Measurements from ENCODE around the gene KIAA0513.

DNA sequence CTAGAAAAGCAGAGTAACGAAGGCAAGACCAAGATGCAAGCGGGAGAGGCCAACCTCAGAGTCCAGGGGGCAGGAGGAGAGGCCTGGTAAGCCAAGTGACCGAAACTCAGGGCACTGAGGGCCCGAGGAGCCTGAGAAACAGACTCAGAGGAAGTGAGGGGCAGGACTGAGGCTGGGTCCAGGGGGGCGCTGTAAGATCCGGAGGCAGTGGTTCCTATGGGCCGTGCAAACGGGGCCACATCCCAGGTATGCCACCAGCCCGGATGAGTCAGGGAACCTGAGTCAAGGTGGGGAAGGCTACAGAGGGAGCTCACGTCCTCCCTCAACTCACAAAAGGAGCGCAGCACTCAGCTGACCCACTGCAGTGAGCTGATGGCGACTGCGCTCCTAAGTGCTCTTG is 24.5 kb upstream of the KIAA0513 start:
- TF ChIP-seq ZNF670 (CRISPR knock-in tag; IDR thresholded peaks at IDR 0.05; ENCODE audit: borderline replicate concordance) (no peak), SETDB1 (CRISPR knock-in tag; IDR thresholded peaks at IDR 0.05; ENCODE audit: borderline replicate concordance) (no peak), RAD51 (IDR thresholded peaks at IDR 0.05; ENCODE audit: borderline replicate concordance) (no peak), ZNF232 (CRISPR knock-in tag; IDR thresholded peaks at IDR 0.05; ENCODE audit: borderline replicate concordance) (no peak), ZNF431 (CRISPR knock-in tag; IDR thresholded peaks at IDR 0.05; ENCODE audit: borderline replicate concordance, low read depth) (no peak), KLF13 (CRISPR knock-in tag; IDR thresholded peaks at IDR 0.05) (no peak), ZSCAN25 (CRISPR knock-in tag; IDR thresholded peaks at IDR 0.05) (no peak), SMC3 (IDR thresholded peaks at IDR 0.05; ENCODE audit: low read length) (no peak)
- TF ChIP-seq, protein P1, sequence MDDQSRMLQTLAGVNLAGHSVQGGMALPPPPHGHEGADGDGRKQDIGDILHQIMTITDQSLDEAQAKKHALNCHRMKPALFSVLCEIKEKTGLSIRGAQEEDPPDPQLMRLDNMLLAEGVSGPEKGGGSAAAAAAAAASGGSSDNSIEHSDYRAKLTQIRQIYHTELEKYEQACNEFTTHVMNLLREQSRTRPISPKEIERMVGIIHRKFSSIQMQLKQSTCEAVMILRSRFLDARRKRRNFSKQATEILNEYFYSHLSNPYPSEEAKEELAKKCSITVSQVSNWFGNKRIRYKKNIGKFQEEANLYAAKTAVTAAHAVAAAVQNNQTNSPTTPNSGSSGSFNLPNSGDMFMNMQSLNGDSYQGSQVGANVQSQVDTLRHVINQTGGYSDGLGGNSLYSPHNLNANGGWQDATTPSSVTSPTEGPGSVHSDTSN (CRISPR knock-in tag; IDR thresholded peaks at IDR 0.05; ENCODE audit: borderline replicate concordance) = no peak
- TF ChIP-seq, protein P2, sequence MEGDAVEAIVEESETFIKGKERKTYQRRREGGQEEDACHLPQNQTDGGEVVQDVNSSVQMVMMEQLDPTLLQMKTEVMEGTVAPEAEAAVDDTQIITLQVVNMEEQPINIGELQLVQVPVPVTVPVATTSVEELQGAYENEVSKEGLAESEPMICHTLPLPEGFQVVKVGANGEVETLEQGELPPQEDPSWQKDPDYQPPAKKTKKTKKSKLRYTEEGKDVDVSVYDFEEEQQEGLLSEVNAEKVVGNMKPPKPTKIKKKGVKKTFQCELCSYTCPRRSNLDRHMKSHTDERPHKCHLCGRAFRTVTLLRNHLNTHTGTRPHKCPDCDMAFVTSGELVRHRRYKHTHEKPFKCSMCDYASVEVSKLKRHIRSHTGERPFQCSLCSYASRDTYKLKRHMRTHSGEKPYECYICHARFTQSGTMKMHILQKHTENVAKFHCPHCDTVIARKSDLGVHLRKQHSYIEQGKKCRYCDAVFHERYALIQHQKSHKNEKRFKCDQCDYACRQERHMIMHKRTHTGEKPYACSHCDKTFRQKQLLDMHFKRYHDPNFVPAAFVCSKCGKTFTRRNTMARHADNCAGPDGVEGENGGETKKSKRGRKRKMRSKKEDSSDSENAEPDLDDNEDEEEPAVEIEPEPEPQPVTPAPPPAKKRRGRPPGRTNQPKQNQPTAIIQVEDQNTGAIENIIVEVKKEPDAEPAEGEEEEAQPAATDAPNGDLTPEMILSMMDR (CRISPR knock-in tag; IDR thresholded peaks at IDR 0.05) = no peak
- TF ChIP-seq, protein P3, sequence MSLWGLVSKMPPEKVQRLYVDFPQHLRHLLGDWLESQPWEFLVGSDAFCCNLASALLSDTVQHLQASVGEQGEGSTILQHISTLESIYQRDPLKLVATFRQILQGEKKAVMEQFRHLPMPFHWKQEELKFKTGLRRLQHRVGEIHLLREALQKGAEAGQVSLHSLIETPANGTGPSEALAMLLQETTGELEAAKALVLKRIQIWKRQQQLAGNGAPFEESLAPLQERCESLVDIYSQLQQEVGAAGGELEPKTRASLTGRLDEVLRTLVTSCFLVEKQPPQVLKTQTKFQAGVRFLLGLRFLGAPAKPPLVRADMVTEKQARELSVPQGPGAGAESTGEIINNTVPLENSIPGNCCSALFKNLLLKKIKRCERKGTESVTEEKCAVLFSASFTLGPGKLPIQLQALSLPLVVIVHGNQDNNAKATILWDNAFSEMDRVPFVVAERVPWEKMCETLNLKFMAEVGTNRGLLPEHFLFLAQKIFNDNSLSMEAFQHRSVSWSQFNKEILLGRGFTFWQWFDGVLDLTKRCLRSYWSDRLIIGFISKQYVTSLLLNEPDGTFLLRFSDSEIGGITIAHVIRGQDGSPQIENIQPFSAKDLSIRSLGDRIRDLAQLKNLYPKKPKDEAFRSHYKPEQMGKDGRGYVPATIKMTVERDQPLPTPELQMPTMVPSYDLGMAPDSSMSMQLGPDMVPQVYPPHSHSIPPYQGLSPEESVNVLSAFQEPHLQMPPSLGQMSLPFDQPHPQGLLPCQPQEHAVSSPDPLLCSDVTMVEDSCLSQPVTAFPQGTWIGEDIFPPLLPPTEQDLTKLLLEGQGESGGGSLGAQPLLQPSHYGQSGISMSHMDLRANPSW (CRISPR knock-in tag; IDR thresholded peaks at IDR 0.05; ENCODE audit: borderline replicate concordance) = no peak
- TF ChIP-seq, protein P4, sequence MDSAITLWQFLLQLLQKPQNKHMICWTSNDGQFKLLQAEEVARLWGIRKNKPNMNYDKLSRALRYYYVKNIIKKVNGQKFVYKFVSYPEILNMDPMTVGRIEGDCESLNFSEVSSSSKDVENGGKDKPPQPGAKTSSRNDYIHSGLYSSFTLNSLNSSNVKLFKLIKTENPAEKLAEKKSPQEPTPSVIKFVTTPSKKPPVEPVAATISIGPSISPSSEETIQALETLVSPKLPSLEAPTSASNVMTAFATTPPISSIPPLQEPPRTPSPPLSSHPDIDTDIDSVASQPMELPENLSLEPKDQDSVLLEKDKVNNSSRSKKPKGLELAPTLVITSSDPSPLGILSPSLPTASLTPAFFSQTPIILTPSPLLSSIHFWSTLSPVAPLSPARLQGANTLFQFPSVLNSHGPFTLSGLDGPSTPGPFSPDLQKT (CRISPR knock-in tag; IDR thresholded peaks at IDR 0.05; ENCODE audit: borderline replicate concordance) = no peak
- TF ChIP-seq, protein P5, sequence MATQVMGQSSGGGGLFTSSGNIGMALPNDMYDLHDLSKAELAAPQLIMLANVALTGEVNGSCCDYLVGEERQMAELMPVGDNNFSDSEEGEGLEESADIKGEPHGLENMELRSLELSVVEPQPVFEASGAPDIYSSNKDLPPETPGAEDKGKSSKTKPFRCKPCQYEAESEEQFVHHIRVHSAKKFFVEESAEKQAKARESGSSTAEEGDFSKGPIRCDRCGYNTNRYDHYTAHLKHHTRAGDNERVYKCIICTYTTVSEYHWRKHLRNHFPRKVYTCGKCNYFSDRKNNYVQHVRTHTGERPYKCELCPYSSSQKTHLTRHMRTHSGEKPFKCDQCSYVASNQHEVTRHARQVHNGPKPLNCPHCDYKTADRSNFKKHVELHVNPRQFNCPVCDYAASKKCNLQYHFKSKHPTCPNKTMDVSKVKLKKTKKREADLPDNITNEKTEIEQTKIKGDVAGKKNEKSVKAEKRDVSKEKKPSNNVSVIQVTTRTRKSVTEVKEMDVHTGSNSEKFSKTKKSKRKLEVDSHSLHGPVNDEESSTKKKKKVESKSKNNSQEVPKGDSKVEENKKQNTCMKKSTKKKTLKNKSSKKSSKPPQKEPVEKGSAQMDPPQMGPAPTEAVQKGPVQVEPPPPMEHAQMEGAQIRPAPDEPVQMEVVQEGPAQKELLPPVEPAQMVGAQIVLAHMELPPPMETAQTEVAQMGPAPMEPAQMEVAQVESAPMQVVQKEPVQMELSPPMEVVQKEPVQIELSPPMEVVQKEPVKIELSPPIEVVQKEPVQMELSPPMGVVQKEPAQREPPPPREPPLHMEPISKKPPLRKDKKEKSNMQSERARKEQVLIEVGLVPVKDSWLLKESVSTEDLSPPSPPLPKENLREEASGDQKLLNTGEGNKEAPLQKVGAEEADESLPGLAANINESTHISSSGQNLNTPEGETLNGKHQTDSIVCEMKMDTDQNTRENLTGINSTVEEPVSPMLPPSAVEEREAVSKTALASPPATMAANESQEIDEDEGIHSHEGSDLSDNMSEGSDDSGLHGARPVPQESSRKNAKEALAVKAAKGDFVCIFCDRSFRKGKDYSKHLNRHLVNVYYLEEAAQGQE (IDR thresholded peaks at IDR 0.05; ENCODE audit: borderline replicate concordance in 1 of 2, low read depth in 1 of 2, low read length in 2 of 2) = no peak

Data from HepG2 (cell line).